SIG-M5 (cell line): Measurements from ENCODE around the gene MYH9.
"Not testable (repeated sequence)": the region's sequence is repeated elsewhere in the genome, so short reads cannot be mapped to it uniquely, and the experiment has no call there.

Experiments used
- DNase-seq: peaks from one replicate; lab custom pipeline; 2025; lab: John Stamatoyannopoulos, UW

Gene MYH9

GRCh38 chr22:36387959-36388726, at the start of gene MYH9:
Gene MYH9, minus strand, starts transcription at chr22:36387967. Its CDS starts 38,731 bp downstream, at chr22:36349236.
- peak; percentile 84 for DNase-seq

- DNase-seq: no peak
These were observed 48.0 kb upstream of the MYH9 start for GRCh38 chr22:36435516-36436415.

- DNase-seq: no peak
These were observed 45.8 kb upstream of the MYH9 start for GRCh38 chr22:36433318-36434231.

- no peak for DNase-seq
These were observed 45.0 kb upstream of the MYH9 start for GRCh38 chr22:36432592-36433317.

- DNase-seq: no peak
These were observed 44.2 kb upstream of the MYH9 start for GRCh38 chr22:36431977-36432376.

- no peak for DNase-seq
These were observed 43.1 kb upstream of the MYH9 start for GRCh38 chr22:36430863-36431262.

GRCh38 chr22:36427952-36428351, 40.2 kb upstream of the MYH9 start:
- DNase-seq: not testable (repeated sequence)

- DNase-seq: no peak
These were observed 38.3 kb upstream of the MYH9 start for GRCh38 chr22:36425977-36426523.

GRCh38 chr22:36424901-36425579, 37.3 kb upstream of the MYH9 start:
- no peak for DNase-seq

- not testable (repeated sequence) for DNase-seq
These were observed 36.7 kb upstream of the MYH9 start for GRCh38 chr22:36424466-36424865.

GRCh38 chr22:36423461-36424404, 36.0 kb upstream of the MYH9 start:
- DNase-seq: no peak

- no peak for DNase-seq
These were observed 34.7 kb upstream of the MYH9 start for GRCh38 chr22:36422287-36423014.

- no peak for DNase-seq
These were observed 32.4 kb upstream of the MYH9 start for GRCh38 chr22:36419912-36420882.

GRCh38 chr22:36419177-36419911, 31.6 kb upstream of the MYH9 start:
- no peak for DNase-seq

- no peak for DNase-seq
These were observed 29.5 kb upstream of the MYH9 start for GRCh38 chr22:36417281-36417686.

GRCh38 chr22:36415415-36416168, 27.8 kb upstream of the MYH9 start:
- no peak for DNase-seq
